ENCODE measurements around the gene ABCC6.
"Not testable (repeated sequence)": the region's sequence is repeated elsewhere in the genome, so short reads cannot be mapped to it uniquely, and the experiment has no call there.

ABCC6 gene

GRCh38 chr16:16197966-16198365 lies 25.3 kb downstream of the ABCC6 start:
- H3K9me3 ChIP-seq (ENCODE audit: control insufficient read depth, low read length), result no peaks in the 10 kb centered on the region

DNA sequence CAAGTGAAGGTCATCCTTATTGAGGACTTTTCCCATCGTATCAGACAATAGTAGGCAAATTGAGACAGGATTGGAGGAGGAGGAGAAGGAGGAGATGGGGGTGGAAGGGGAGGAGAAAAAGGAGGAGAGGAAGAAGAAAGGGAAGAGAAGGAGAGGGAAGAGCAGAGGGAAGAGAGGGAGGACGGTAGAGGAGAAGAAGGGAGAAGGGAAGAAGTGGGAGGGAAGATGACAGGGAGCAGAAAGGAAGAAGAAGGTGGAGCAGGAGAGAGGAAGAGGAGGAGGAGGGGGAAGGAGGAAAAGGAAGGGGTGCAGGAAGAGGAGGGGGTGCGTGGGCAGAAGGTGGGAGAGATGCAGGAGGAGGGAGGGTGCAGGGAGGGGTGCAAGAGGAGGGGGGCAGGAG lies 26.0 kb downstream of the ABCC6 start:
- no peaks in the 10 kb centered on the region for H3K36me3 ChIP-seq (ENCODE audit: control insufficient read depth, insufficient read depth, low read length)
- H3K4me1 ChIP-seq (ENCODE audit: control insufficient read depth, insufficient read depth, low read length), result no peaks in the 10 kb centered on the region
- no peaks in the 10 kb centered on the region for H3K27me3 ChIP-seq (ENCODE audit: control insufficient read depth, insufficient read depth, low read length)
- no peak overlapping the region for H3K9ac ChIP-seq (ENCODE audit: low read length)
- H3K4me3 ChIP-seq (ENCODE audit: low read length), result no peak overlapping the region
- no peaks in the 10 kb centered on the region for H3K9me3 ChIP-seq (ENCODE audit: control insufficient read depth, low read length)

More at GRCh38 chr16:16197966-16198365, 25.3 kb downstream of the ABCC6 start:
- H3K4me1 ChIP-seq (ENCODE audit: control insufficient read depth, insufficient read depth, low read length), result no peaks in the 10 kb centered on the region
- H3K36me3 ChIP-seq (ENCODE audit: control insufficient read depth, insufficient read depth, low read length), result no peaks in the 10 kb centered on the region
- no peak overlapping the region for H3K4me3 ChIP-seq (ENCODE audit: low read length)
- H3K27me3 ChIP-seq (ENCODE audit: control insufficient read depth, insufficient read depth, low read length), result no peaks in the 10 kb centered on the region
- no peak overlapping the region for H3K9ac ChIP-seq (ENCODE audit: low read length)

- no peaks in the 10 kb centered on the region for H3K9me3 ChIP-seq (ENCODE audit: control insufficient read depth, low read length)
- no peaks in the 10 kb centered on the region for H3K36me3 ChIP-seq (ENCODE audit: control insufficient read depth, insufficient read depth, low read length)
- no peaks in the 10 kb centered on the region for H3K4me1 ChIP-seq (ENCODE audit: control insufficient read depth, insufficient read depth, low read length)
- no peak overlapping the region for H3K4me3 ChIP-seq (ENCODE audit: low read length)
- no peak overlapping the region for H3K9ac ChIP-seq (ENCODE audit: low read length)
- H3K27me3 ChIP-seq (ENCODE audit: control insufficient read depth, insufficient read depth, low read length), result no peaks in the 10 kb centered on the region
Observed at GRCh38 chr16:16196099-16196498, 27.2 kb downstream of the ABCC6 start.

DNA sequence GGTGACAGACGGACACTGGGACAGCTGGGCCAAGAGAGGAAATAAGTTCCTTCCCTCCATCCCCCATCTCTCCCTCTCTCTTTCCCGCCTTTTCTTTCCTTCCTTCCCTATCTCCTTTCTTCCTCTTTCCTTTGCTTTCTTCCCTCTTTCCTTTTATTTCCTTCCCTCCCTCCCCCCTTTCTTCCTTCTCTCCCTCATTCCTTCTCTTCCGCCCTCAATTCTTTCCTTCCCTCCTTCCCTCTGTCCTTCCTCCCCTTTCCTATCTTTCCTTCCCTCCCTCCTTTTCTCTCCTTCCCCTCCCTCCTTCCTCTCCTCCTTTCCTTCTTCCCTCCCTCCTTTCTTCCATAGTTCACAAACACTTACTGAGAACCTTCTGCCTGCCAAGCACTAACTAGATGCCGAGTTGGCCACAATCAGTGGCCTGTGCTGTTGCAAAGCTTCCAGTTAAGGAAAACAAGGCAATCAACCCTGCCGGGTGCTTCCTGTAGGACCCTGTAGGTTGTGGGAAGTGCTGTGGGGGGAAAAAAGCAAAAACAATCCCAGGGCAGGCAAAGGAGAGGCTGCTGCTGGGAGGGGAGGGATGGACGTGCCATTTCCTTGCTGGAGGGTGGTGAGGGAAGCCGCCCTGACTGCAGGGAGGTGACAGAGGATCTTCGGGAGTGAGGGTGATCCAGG lies 31.7 kb downstream of the ABCC6 start:
- Histone ChIP-seq H3K9ac (ENCODE audit: low read length) (no peak overlapping the region), H3K27me3 (ENCODE audit: control insufficient read depth, insufficient read depth, low read length) (no peaks in the 10 kb centered on the region), H3K4me1 (ENCODE audit: control insufficient read depth, insufficient read depth, low read length) (no peaks in the 10 kb centered on the region), H3K4me3 (ENCODE audit: low read length) (no peak overlapping the region), H3K36me3 (ENCODE audit: control insufficient read depth, insufficient read depth, low read length) (no peaks in the 10 kb centered on the region), H3K9me3 (ENCODE audit: control insufficient read depth, low read length) (no peaks in the 10 kb centered on the region)

GRCh38 chr16:16190966-16191365 lies 32.3 kb downstream of the ABCC6 start:
- H3K27me3 ChIP-seq (ENCODE audit: control insufficient read depth, insufficient read depth, low read length); H3K9ac ChIP-seq (ENCODE audit: low read length); H3K4me3 ChIP-seq (ENCODE audit: low read length); H3K4me1 ChIP-seq (ENCODE audit: control insufficient read depth, insufficient read depth, low read length); H3K9me3 ChIP-seq (ENCODE audit: control insufficient read depth, low read length); H3K36me3 ChIP-seq (ENCODE audit: control insufficient read depth, insufficient read depth, low read length): not testable (repeated sequence)

GRCh38 chr16:16190546-16190945 lies 32.7 kb downstream of the ABCC6 start:
- Histone ChIP-seq H3K36me3 (ENCODE audit: control insufficient read depth, insufficient read depth, low read length) (no peaks in the 10 kb centered on the region), H3K27me3 (ENCODE audit: control insufficient read depth, insufficient read depth, low read length) (no peaks in the 10 kb centered on the region), H3K9me3 (ENCODE audit: control insufficient read depth, low read length) (no peaks in the 10 kb centered on the region), H3K4me3 (ENCODE audit: low read length) (no peak overlapping the region), H3K4me1 (ENCODE audit: control insufficient read depth, insufficient read depth, low read length) (no peaks in the 10 kb centered on the region), H3K9ac (ENCODE audit: low read length) (no peak overlapping the region)

DNA sequence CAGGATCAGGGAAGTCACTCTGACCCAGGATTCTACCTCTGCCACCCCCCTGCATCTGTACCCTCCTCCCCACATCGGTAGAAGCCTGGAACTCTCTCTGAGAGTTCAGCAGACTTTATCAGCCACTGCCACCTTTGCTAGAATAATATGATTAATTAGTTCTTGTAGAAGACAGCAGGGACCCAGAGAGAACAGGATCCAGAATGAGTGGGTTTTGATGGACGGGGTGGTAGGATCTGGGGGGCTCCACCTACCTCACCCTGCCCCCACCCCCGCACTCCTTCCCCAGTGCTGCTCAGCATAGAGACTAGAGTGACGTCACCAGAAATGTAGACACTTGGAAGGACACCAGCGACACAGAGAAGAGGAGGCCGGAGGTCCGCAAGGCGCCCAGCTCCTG lies 33.5 kb downstream of the ABCC6 start:
- H3K9me3 ChIP-seq (ENCODE audit: control insufficient read depth, low read length), result no peaks in the 10 kb centered on the region

GRCh38 chr16:16188827-16189226 lies 34.5 kb downstream of the ABCC6 start:
- no peak overlapping the region for H3K4me3 ChIP-seq (ENCODE audit: low read length)
- H3K9me3 ChIP-seq (ENCODE audit: control insufficient read depth, low read length), result no peaks in the 10 kb centered on the region
- H3K9ac ChIP-seq (ENCODE audit: low read length), result no peak overlapping the region
- no peaks in the 10 kb centered on the region for H3K36me3 ChIP-seq (ENCODE audit: control insufficient read depth, insufficient read depth, low read length)
- H3K4me1 ChIP-seq (ENCODE audit: control insufficient read depth, insufficient read depth, low read length), result no peaks in the 10 kb centered on the region
- no peaks in the 10 kb centered on the region for H3K27me3 ChIP-seq (ENCODE audit: control insufficient read depth, insufficient read depth, low read length)

More for the DNA sequence above, 33.5 kb downstream of the ABCC6 start:
- H3K4me1 ChIP-seq (ENCODE audit: control insufficient read depth, insufficient read depth, low read length), result no peaks in the 10 kb centered on the region
- no peaks in the 10 kb centered on the region for H3K27me3 ChIP-seq (ENCODE audit: control insufficient read depth, insufficient read depth, low read length)
- no peak overlapping the region for H3K9ac ChIP-seq (ENCODE audit: low read length)
- H3K36me3 ChIP-seq (ENCODE audit: control insufficient read depth, insufficient read depth, low read length), result no peaks in the 10 kb centered on the region
- H3K4me3 ChIP-seq (ENCODE audit: low read length), result no peak overlapping the region

DNA sequence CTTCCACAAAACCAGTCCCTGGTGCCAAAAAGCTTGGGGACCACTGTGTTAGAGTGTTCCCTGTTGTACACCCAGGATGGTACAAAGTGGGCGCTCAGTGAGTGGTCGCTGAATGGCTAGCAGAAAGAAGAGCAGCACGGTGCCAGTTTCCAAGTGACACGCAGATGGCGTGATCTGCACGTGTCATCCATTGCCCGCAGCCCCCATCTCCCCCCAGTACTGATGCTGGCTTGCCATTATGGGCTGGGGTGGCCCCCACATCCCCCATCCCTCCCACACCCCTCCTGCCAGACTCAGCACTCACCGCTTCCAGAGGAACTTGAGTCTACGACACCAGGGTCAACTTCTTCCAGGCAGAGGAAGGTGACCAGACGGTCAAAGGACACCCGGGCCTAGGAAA lies 36.5 kb downstream of the ABCC6 start:
- no peak overlapping the region for H3K9ac ChIP-seq (ENCODE audit: low read length)
- no peaks in the 10 kb centered on the region for H3K9me3 ChIP-seq (ENCODE audit: control insufficient read depth, low read length)
- no peak overlapping the region for H3K4me3 ChIP-seq (ENCODE audit: low read length)
- no peaks in the 10 kb centered on the region for H3K27me3 ChIP-seq (ENCODE audit: control insufficient read depth, insufficient read depth, low read length)
- no peaks in the 10 kb centered on the region for H3K4me1 ChIP-seq (ENCODE audit: control insufficient read depth, insufficient read depth, low read length)
- H3K36me3 ChIP-seq (ENCODE audit: control insufficient read depth, insufficient read depth, low read length), result no peaks in the 10 kb centered on the region

DNA sequence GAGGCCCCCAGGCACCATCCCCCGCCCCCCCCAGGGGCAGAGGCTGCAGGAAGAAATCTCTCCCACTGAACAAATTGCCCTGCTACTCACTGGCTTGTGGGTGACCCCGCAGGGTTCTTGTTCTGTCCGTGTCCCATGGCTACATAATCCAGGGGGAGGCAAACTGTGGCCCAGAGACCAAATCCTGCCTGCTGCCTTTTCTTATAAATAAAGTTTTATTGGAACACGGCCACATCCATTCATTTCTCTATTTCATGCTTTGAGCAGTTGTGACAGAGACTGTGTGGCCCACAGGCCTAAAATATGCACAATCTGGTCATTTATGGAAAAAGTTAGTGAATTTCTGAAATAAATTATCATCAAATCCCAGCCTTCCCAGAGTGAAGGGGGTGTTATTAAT lies 38.2 kb downstream of the ABCC6 start:
- no peaks in the 10 kb centered on the region for H3K36me3 ChIP-seq (ENCODE audit: control insufficient read depth, insufficient read depth, low read length)
- no peak overlapping the region for H3K4me3 ChIP-seq (ENCODE audit: low read length)
- no peak overlapping the region for H3K9ac ChIP-seq (ENCODE audit: low read length)
- H3K9me3 ChIP-seq (ENCODE audit: control insufficient read depth, low read length), result no peaks in the 10 kb centered on the region
- H3K4me1 ChIP-seq (ENCODE audit: control insufficient read depth, insufficient read depth, low read length), result no peaks in the 10 kb centered on the region
- H3K27me3 ChIP-seq (ENCODE audit: control insufficient read depth, insufficient read depth, low read length), result no peaks in the 10 kb centered on the region

- no peaks in the 10 kb centered on the region for H3K36me3 ChIP-seq (ENCODE audit: control insufficient read depth, insufficient read depth, low read length)
- no peak overlapping the region for H3K4me3 ChIP-seq (ENCODE audit: low read length)
- no peak overlapping the region for H3K9ac ChIP-seq (ENCODE audit: low read length)
Observed at GRCh38 chr16:16184594-16184993, 38.7 kb downstream of the ABCC6 start.

GRCh38 chr16:16183562-16183961 lies 39.7 kb downstream of the ABCC6 start:
- Histone ChIP-seq H3K27me3 (ENCODE audit: control insufficient read depth, insufficient read depth, low read length) (no peaks in the 10 kb centered on the region), H3K36me3 (ENCODE audit: control insufficient read depth, insufficient read depth, low read length) (no peaks in the 10 kb centered on the region), H3K9ac (ENCODE audit: low read length) (no peak overlapping the region), H3K4me3 (ENCODE audit: low read length) (no peak overlapping the region), H3K9me3 (ENCODE audit: control insufficient read depth, low read length) (no peaks in the 10 kb centered on the region), H3K4me1 (ENCODE audit: control insufficient read depth, insufficient read depth, low read length) (no peaks in the 10 kb centered on the region)

More at GRCh38 chr16:16184594-16184993, 38.7 kb downstream of the ABCC6 start:
- Histone ChIP-seq H3K27me3 (ENCODE audit: control insufficient read depth, insufficient read depth, low read length) (no peaks in the 10 kb centered on the region), H3K4me1 (ENCODE audit: control insufficient read depth, insufficient read depth, low read length) (no peaks in the 10 kb centered on the region), H3K9me3 (ENCODE audit: control insufficient read depth, low read length) (no peaks in the 10 kb centered on the region)

GRCh38 chr16:16182918-16183317 lies 40.4 kb downstream of the ABCC6 start:
- Histone ChIP-seq H3K36me3 (ENCODE audit: control insufficient read depth, insufficient read depth, low read length) (no peaks in the 10 kb centered on the region), H3K4me3 (ENCODE audit: low read length) (no peak overlapping the region), H3K9ac (ENCODE audit: low read length) (no peak overlapping the region), H3K4me1 (ENCODE audit: control insufficient read depth, insufficient read depth, low read length) (no peaks in the 10 kb centered on the region), H3K9me3 (ENCODE audit: control insufficient read depth, low read length) (no peaks in the 10 kb centered on the region), H3K27me3 (ENCODE audit: control insufficient read depth, insufficient read depth, low read length) (no peaks in the 10 kb centered on the region)
